GM23338 (cell line): ENCODE results near the gene H2BW1. TPM values are rescaled to one million over a fixed set of nuclear protein-coding genes. Genes with fewer than 3 reads are reported as not detected.
A peak's percentile ranks its signal among the peaks of the same experiment; 100 is the strongest.
"Not testable (repeated sequence)": the region's sequence is repeated elsewhere in the genome, so short reads cannot be mapped to it uniquely, and the experiment has no call there.

Experiments used
- ATAC-seq: fragments of 200-7000 bp; cut with Tn5 transposase; 3 replicates; pipeline ENCODE4 v1.9.1; 2020
- DNase-seq: peaks from one replicate; pipeline ENCODE4 v3.0.0-alpha.2; 2015; ENCODE audit warnings: low spot score
- H2AFZ ChIP-seq: fragments of 200-600 bp; sonication (generic); 2 replicates; pipeline ENCODE4 v1.8.0; 2016; ENCODE audit warnings: antibody characterized with exemption, mild to moderate bottlenecking, moderate library complexity
- H3F3A ChIP-seq: fragments of 200-600 bp; sonication (generic); replicated peaks from 2 replicates; pipeline ENCODE4 v1.8.0; 2017; ENCODE audit warnings: antibody characterized with exemption, mixed run types, low read depth
- H3K27ac ChIP-seq: fragments of 200-600 bp; sonication (generic); 2 replicates; pipeline ENCODE4 v1.6.1; 2016; ENCODE audit warnings: low read depth
- H3K27me3 ChIP-seq: fragments of 200-600 bp; sonication (generic); 2 replicates; pipeline ENCODE4 v1.8.0; 2016; ENCODE audit warnings: mild to moderate bottlenecking, mixed run types, moderate library complexity; ENCODE audit not compliant: insufficient read depth
- H3K36me3 ChIP-seq: fragments of 200-600 bp; sonication (generic); 2 replicates; pipeline ENCODE4 v1.8.0; 2016; ENCODE audit warnings: mild to moderate bottlenecking; ENCODE audit not compliant: insufficient read depth
- H3K4me1 ChIP-seq: fragments of 200-600 bp; sonication (generic); 2 replicates; pipeline ENCODE4 v1.8.0; 2016; ENCODE audit warnings: mild to moderate bottlenecking, moderate library complexity; ENCODE audit not compliant: insufficient read depth
- H3K4me2 ChIP-seq: fragments of 200-600 bp; sonication (generic); 2 replicates; pipeline ENCODE4 v1.7.1; 2017; ENCODE audit warnings: mixed run types
- H3K4me3 ChIP-seq: fragments of 200-600 bp; sonication (generic); 2 replicates; pipeline ENCODE4 v1.6.1; 2016; ENCODE audit warnings: mixed run types
- H3K79me2 ChIP-seq: fragments of 200-600 bp; sonication (generic); replicated peaks from 2 replicates; pipeline ENCODE4 v1.8.0; 2017; ENCODE audit warnings: mild to moderate bottlenecking; ENCODE audit not compliant: insufficient read depth
- H3K9me2 ChIP-seq: fragments of 200-600 bp; sonication (generic); 2 replicates; pipeline ENCODE4 v1.8.0; 2017; ENCODE audit not compliant: insufficient read depth
- H4K20me1 ChIP-seq: fragments of 200-600 bp; sonication (generic); replicated peaks from 2 replicates; pipeline ENCODE4 v1.8.0; 2017; ENCODE audit warnings: mild to moderate bottlenecking; ENCODE audit not compliant: insufficient read depth
- H3K27ac Mint-ChIP-seq: 2 replicates; pipeline ENCODE4 v1.8.0; 2020; ENCODE audit warnings: inconsistent platforms, mild to moderate bottlenecking, moderate library complexity, mixed read lengths
- H3K27me3 Mint-ChIP-seq: 3 replicates; pipeline ENCODE4 v1.8.0; 2022; ENCODE audit warnings: low read depth, mild to moderate bottlenecking, moderate library complexity, mixed read lengths, inconsistent platforms; ENCODE audit not compliant: insufficient read depth, poor library complexity
- H3K36me3 Mint-ChIP-seq: 3 replicates; pipeline ENCODE4 v1.8.0; 2021; ENCODE audit warnings: low read depth, mild to moderate bottlenecking, inconsistent platforms, moderate library complexity, mixed read lengths
- H3K4me1 Mint-ChIP-seq: 3 replicates; pipeline ENCODE4 v1.8.0; 2020; ENCODE audit warnings: mild to moderate bottlenecking, inconsistent platforms, mixed read lengths
- H3K4me3 Mint-ChIP-seq: 3 replicates; pipeline ENCODE4 v1.8.0; 2021; ENCODE audit warnings: moderate library complexity, mild to moderate bottlenecking, inconsistent platforms, mixed read lengths
- H3K9me3 Mint-ChIP-seq: 3 replicates; pipeline ENCODE4 v1.8.0; 2020; ENCODE audit warnings: moderate library complexity, mild to moderate bottlenecking, inconsistent platforms, mixed read lengths
- CREB1 ChIP-seq: fragments of 250-450 bp; sonication (Bioruptor Pico); IDR thresholded peaks from 2 replicates; pipeline ENCODE4 v1.5.0; 2020; ENCODE audit warnings: low read depth, mild to moderate bottlenecking, moderate library complexity
- NANOG ChIP-seq: IDR thresholded peaks from 2 replicates; pipeline ENCODE4 v1.6.1; 2016; ENCODE audit warnings: antibody characterized with exemption, borderline replicate concordance
- POLR2AphosphoS5 ChIP-seq: IDR thresholded peaks from 2 replicates; pipeline ENCODE4 v1.6.1; 2016; ENCODE audit warnings: antibody characterized with exemption, low read depth
- STAT1 ChIP-seq: IDR thresholded peaks from one replicate; pipeline ENCODE4 v1.6.1; 2016; ENCODE audit warnings: antibody characterized with exemption; ENCODE audit not compliant: unreplicated experiment
- polyA plus RNA-seq: library from polyadenylated mRNA; unstranded; fragments of >200 nt; fragmentation: Nextera tagmentation; extraction: Ambion mirVana; gene quantifications from 2 replicates; pipeline ENCODE4 v1.2.1, GENCODE V29; 2016
- total RNA-seq: library from RNA; depleted of rRNA; stranded (reverse); fragments of >200 nt; shearing (Covaris generic); gene quantifications from 2 replicates; pipeline ENCODE4 v1.2.3, GENCODE V29; 2014; rRNA removed
- TF ChIP-seq, protein P1 (sequence below), 2 experiments: fragments of 200-600 bp in 1 of 2; sonication (generic) in 1 of 2; conservative IDR thresholded peaks; 2 replicates each; pipeline versions ENCODE4 v1.5.1 to v1.6.1; 2016 to 2017; ENCODE audit warnings: antibody characterized with exemption in 2 of 2, low read depth in 2 of 2, mild to moderate bottlenecking in 2 of 2, moderate library complexity in 1 of 2

Gene H2BW1
- total and polyA plus RNA-seq, 2 experiments from 2014 or later = 0.35 TPM; not detected in 1

DNA sequence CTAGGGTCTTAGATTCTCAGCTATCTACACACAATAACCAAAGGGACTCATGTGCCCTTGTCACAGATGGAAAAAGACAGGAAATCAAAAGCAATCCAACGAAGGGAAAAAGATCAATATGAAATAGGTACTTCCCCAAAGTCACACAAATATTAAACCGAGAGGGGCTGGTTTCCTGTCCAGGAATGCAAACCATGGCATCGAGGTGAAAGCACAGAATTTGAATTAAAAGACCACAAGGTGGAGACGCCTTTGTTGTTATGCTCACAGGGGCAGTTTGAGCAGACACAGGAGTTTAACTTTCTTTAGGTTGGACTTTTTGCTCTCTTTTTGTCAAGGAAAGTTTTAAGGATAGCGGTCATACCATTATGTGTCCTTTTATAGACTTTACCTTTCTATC lies 14.3 kb downstream of the H2BW1 start (continued):
- TF ChIP-seq, protein P1, sequence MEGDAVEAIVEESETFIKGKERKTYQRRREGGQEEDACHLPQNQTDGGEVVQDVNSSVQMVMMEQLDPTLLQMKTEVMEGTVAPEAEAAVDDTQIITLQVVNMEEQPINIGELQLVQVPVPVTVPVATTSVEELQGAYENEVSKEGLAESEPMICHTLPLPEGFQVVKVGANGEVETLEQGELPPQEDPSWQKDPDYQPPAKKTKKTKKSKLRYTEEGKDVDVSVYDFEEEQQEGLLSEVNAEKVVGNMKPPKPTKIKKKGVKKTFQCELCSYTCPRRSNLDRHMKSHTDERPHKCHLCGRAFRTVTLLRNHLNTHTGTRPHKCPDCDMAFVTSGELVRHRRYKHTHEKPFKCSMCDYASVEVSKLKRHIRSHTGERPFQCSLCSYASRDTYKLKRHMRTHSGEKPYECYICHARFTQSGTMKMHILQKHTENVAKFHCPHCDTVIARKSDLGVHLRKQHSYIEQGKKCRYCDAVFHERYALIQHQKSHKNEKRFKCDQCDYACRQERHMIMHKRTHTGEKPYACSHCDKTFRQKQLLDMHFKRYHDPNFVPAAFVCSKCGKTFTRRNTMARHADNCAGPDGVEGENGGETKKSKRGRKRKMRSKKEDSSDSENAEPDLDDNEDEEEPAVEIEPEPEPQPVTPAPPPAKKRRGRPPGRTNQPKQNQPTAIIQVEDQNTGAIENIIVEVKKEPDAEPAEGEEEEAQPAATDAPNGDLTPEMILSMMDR (conservative IDR thresholded peaks at IDR 0.05; ENCODE audit: low read depth in 2 of 2) = no peak
- TF ChIP-seq POLR2AphosphoS5 (no peak), NANOG (no peak), STAT1 (no peak), CREB1 (no peak)

DNA sequence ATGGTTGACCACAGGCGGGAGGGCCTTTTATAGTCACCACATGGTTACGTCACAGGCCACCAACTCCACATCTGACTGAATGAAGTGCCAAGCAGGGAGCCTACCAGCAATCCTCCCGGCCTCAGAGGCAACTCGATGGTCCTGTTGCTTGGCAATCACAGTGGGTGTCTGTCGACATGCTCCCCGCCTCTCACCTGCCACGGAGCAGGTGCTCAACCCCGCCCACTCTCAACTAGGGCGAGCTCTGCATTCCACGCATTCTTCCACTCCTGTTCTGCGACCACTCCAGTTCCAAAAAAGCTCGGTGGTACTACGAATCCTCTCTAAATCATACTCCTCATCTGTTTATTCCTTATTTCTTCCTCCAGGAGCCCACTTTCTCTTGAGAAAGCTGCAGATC lies 30.0 kb downstream of the H2BW1 start:
- not testable (repeated sequence) for H3K4me3 ChIP-seq, H3K4me1 Mint-ChIP-seq, H3K27me3 Mint-ChIP-seq, H3F3A ChIP-seq, H3K9me2 ChIP-seq, H2AFZ ChIP-seq, H3K27ac ChIP-seq, DNase-seq, H3K4me1 ChIP-seq, H3K36me3 ChIP-seq, H3K4me3 Mint-ChIP-seq, H3K36me3 Mint-ChIP-seq, H3K27ac Mint-ChIP-seq, H3K9me3 Mint-ChIP-seq, H3K4me2 ChIP-seq, H3K27me3 ChIP-seq, H3K79me2 ChIP-seq, H4K20me1 ChIP-seq
- peak; percentile 65; the same call in 2 of the 3 replicates for ATAC-seq

DNA sequence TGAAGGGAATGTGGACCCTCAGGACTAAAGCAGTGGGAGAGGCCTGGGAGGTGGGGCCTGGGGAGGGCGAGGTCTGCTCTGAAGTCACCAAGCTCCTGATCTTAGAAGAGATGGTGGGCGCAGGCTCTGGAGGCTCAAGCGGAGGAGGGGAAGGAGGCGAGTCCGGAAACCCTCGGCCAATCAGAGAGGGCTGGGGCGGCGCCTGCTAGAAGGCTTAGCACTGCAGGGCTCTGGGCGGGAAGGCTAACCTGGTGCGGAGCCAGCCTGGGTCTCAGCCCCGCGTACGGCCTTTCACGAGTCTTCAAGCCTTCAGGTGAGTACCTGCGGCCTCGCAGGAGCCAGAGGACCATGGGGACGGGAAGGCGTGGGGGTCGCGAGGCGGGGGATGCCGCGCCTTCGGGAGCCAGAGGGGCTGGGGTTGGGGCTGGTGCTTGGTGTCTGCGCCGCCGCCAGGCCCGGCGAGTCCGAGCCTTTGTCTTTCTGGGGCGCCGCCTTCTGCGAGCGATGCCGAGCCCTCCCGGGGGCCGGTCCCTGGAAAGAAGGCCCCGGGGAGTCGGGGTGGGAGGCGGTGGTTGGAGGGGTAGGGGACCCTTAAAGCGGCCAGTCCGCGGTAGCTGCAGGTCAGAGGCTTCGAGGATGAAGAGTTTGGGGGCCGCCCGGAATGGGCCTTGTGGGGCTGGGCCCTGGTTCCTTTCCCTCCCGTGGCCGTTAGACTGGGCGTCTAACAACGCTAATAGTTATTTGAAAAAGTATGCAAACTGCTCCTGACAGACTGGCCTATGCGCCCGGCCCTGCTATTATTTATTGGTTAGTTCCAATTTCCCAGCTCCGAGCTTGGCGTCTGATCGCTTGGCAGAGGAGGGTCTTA lies 50.9 kb downstream of the H2BW1 start, which contains the start of gene TMSB15B:
Gene TMSB15B, plus strand, starts transcription at position 217 of the 868 bp plus-strand sequence.
- H3K27ac ChIP-seq, H3K27ac Mint-ChIP-seq, H3F3A ChIP-seq, H3K36me3 Mint-ChIP-seq, DNase-seq, H3K27me3 Mint-ChIP-seq, H2AFZ ChIP-seq, H3K27me3 ChIP-seq, H3K79me2 ChIP-seq, H3K36me3 ChIP-seq, H3K4me2 ChIP-seq, H3K4me3 ChIP-seq, H3K4me3 Mint-ChIP-seq, H4K20me1 ChIP-seq, H3K9me2 ChIP-seq, H3K9me3 Mint-ChIP-seq, H3K4me1 ChIP-seq, H3K4me1 Mint-ChIP-seq: not testable (repeated sequence)
- ATAC-seq = peak; percentile 99

Other genes starting within 250 kb of the H2BW1 start
- gene PLP1, start 236.9 kb downstream of the H2BW1 start, total RNA-seq = 49.9 and 66.9 TPM in 2 replicates
- gene PLP1, start 236.9 kb downstream of the H2BW1 start, polyA plus RNA-seq = 30.2 and 36.9 TPM in 2 replicates
- 0.28 and 0.78 TPM in 2 replicates for gene RAB9B, start 181.5 kb downstream of the H2BW1 start, total RNA-seq
- 0.07 and 0.24 TPM in 2 replicates for gene RAB9B, start 181.5 kb downstream of the H2BW1 start, polyA plus RNA-seq
- 6.8 and 14.3 TPM in 2 replicates for gene TMSB15B, start 51.1 kb downstream of the H2BW1 start, total RNA-seq
- gene TMSB15B, start 51.1 kb downstream of the H2BW1 start, polyA plus RNA-seq = 32.8 and 35.3 TPM in 2 replicates
- gene H2BW2, start 26.2 kb upstream of the H2BW1 start, total RNA-seq = not detected in 2 replicates
- gene H2BW2, start 26.2 kb upstream of the H2BW1 start, polyA plus RNA-seq = 0.16 and 0.61 TPM in 2 replicates
- 3.9 and 5.8 TPM in 2 replicates for gene TMSB15C, start 62.5 kb upstream of the H2BW1 start, total RNA-seq
- gene TMSB15C, start 62.5 kb upstream of the H2BW1 start, polyA plus RNA-seq = 1.0 and 1.1 TPM in 2 replicates
- gene ZCCHC18, start 98.8 kb upstream of the H2BW1 start, total RNA-seq = 4.4 and 4.7 TPM in 2 replicates
- 3.4 and 4.9 TPM in 2 replicates for gene ZCCHC18, start 98.8 kb upstream of the H2BW1 start, polyA plus RNA-seq
- gene SLC25A53, start 143.3 kb upstream of the H2BW1 start, total RNA-seq = 2.2 and 3.7 TPM in 2 replicates
- 2.4 and 3.7 TPM in 2 replicates for gene SLC25A53, start 143.3 kb upstream of the H2BW1 start, polyA plus RNA-seq
- gene FAM199X, start 152.7 kb upstream of the H2BW1 start, total RNA-seq = 16.1 and 18.7 TPM in 2 replicates
- gene FAM199X, start 152.7 kb upstream of the H2BW1 start, polyA plus RNA-seq = 9.1 and 11.0 TPM in 2 replicates
- gene ESX1, start 241.2 kb upstream of the H2BW1 start, total RNA-seq = not detected in 2 replicates
- not detected in 2 replicates for gene ESX1, start 241.2 kb upstream of the H2BW1 start, polyA plus RNA-seq